A673 (cell line): ENCODE data around the gene ATG2B. TPM values are rescaled to one million over a fixed set of nuclear protein-coding genes. Genes with fewer than 3 reads are reported as not detected.

Source experiments
- BruUV-seq: library from RNA; stranded (reverse); fragments of 400-500 nt; replicated peaks from 2 replicates; lab custom pipeline; 2021; lab: Mats Ljungman, UMichigan
- CTCF ChIA-PET: fragments of 300-600 bp; sonication (Branson Sonifier 250); formaldehyde crosslinking; loops from one replicate; lab custom pipeline; 2022; ENCODE audit warnings: antibody characterized with exemption; lab: Charles Lee
- POLR2A ChIA-PET: fragments of 300-600 bp; sonication (Branson Sonifier 250); formaldehyde crosslinking; loops from one replicate; lab custom pipeline; 2022; ENCODE audit warnings: antibody characterized with exemption; ENCODE audit not compliant: low non-redundant PET; lab: Charles Lee
- DNase-seq: peaks from one replicate; pipeline ENCODE4 v3.0.0-alpha.2; 2015; ENCODE audit warnings: low spot score
- H3K27ac ChIP-seq: fragments of 200-600 bp; sonication (generic); 2 replicates; pipeline ENCODE4 v1.5.1; 2016; ENCODE audit warnings: mixed run types, low read depth, mild to moderate bottlenecking, mixed read lengths, antibody characterized with exemption, low read length; ENCODE audit not compliant: poor library complexity, severe bottlenecking
- H3K27me3 ChIP-seq: fragments of 200-600 bp; sonication (generic); replicated peaks from 2 replicates; pipeline ENCODE4 v1.6.1; 2017; ENCODE audit warnings: mixed run types, low read depth, mild to moderate bottlenecking, mixed read lengths, antibody characterized with exemption, low read length; ENCODE audit not compliant: insufficient read depth, poor library complexity
- H3K36me3 ChIP-seq: fragments of 200-600 bp; sonication (generic); 2 replicates; pipeline ENCODE4 v1.6.1; 2016; ENCODE audit warnings: mixed run types, mild to moderate bottlenecking, mixed read lengths, antibody characterized with exemption, low read length; ENCODE audit not compliant: insufficient read depth, poor library complexity, severe bottlenecking
- H3K4me1 ChIP-seq: fragments of 200-600 bp; sonication (generic); 2 replicates; pipeline ENCODE4 v1.6.1; 2017; ENCODE audit warnings: mixed run types, mild to moderate bottlenecking, mixed read lengths, antibody characterized with exemption, low read length; ENCODE audit not compliant: insufficient read depth, poor library complexity, severe bottlenecking
- H3K4me3 ChIP-seq: fragments of 200-600 bp; sonication (generic); 2 replicates; pipeline ENCODE4 v1.5.1; 2016; ENCODE audit warnings: low read depth, mixed run types, mild to moderate bottlenecking, mixed read lengths, low read length; ENCODE audit not compliant: poor library complexity, severe bottlenecking
- H3K9me3 ChIP-seq: fragments of 200-600 bp; sonication (generic); 2 replicates; pipeline ENCODE4 v1.6.1; 2016; ENCODE audit warnings: mixed run types, low read depth, mild to moderate bottlenecking, mixed read lengths, antibody characterized with exemption, low read length; ENCODE audit not compliant: poor library complexity, severe bottlenecking
- EZH2 ChIP-seq: fragments of 200-600 bp; sonication (generic); IDR thresholded peaks from 2 replicates; pipeline ENCODE4 v1.6.1; 2017; ENCODE audit warnings: borderline replicate concordance, low read depth, mild to moderate bottlenecking, mixed read lengths, antibody characterized with exemption, low read length; ENCODE audit not compliant: poor library complexity, severe bottlenecking
- intact Hi-C: fragments of 100-400 bp; cut with micrococcal nuclease; formaldehyde crosslinking; loops from one replicate; pipeline ENCODE4 v1.10.0; 2022; ENCODE audit not compliant: unreplicated experiment
- total RNA-seq: library from RNA; stranded (reverse); gene quantifications from 2 replicates; pipeline ENCODE4 v1.2.3, GENCODE V29; 2021
- TF ChIP-seq, protein P1 (sequence below): fragments of 300-800, 200-600 bp; sonication (generic); conservative IDR thresholded peaks from 2 replicates; pipeline ENCODE4 v1.5.1; 2017; ENCODE audit warnings: low read depth, mild to moderate bottlenecking, antibody characterized with exemption, low read length, moderate library complexity, mixed read lengths

The ATG2B gene
- total RNA-seq, 1 experiment from 2014 or later, result 22.7 TPM

DNA sequence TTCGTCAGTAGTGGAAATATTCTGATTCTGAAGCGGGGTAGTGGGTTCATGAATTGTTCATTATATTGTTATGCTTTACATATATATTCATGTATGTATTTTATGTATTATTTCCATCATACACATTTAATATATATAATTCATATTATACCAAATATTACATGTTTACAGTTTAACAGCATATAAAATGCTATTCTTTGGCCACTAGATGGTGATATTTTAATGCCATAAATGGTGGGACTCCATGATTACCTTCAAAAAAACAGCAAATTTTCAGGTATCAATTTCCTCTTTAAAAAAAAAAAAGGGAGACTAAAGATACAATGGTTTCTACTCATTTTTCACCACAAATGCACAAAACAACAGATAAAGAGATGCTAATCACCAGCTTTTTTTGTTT, 66.1 kb downstream of the ATG2B start:
- ChIA-PET POLR2A (no interaction called here), CTCF (no interaction called here)
- H3K4me1 ChIP-seq, result no peaks in the 10 kb centered on the region
- H3K27me3 ChIP-seq, result no peaks in the 10 kb centered on the region
- intact Hi-C loops, result loop anchor here (1.0 kb wide), 1 partner anchor 127 kb away; no protein-coding TSS in a partner anchor
- TF ChIP-seq EZH2, result no peak
- TF ChIP-seq, protein P1, sequence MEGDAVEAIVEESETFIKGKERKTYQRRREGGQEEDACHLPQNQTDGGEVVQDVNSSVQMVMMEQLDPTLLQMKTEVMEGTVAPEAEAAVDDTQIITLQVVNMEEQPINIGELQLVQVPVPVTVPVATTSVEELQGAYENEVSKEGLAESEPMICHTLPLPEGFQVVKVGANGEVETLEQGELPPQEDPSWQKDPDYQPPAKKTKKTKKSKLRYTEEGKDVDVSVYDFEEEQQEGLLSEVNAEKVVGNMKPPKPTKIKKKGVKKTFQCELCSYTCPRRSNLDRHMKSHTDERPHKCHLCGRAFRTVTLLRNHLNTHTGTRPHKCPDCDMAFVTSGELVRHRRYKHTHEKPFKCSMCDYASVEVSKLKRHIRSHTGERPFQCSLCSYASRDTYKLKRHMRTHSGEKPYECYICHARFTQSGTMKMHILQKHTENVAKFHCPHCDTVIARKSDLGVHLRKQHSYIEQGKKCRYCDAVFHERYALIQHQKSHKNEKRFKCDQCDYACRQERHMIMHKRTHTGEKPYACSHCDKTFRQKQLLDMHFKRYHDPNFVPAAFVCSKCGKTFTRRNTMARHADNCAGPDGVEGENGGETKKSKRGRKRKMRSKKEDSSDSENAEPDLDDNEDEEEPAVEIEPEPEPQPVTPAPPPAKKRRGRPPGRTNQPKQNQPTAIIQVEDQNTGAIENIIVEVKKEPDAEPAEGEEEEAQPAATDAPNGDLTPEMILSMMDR, result peak; percentile 64
- no peak overlapping the region for H3K27ac ChIP-seq
- no peak overlapping the region for H3K4me3 ChIP-seq
- H3K36me3 ChIP-seq, result no peaks in the 10 kb centered on the region
- BruUV-seq, result no TSS peak
- DNase-seq, result peak; percentile 49
- no peaks in the 10 kb centered on the region for H3K9me3 ChIP-seq

DNA sequence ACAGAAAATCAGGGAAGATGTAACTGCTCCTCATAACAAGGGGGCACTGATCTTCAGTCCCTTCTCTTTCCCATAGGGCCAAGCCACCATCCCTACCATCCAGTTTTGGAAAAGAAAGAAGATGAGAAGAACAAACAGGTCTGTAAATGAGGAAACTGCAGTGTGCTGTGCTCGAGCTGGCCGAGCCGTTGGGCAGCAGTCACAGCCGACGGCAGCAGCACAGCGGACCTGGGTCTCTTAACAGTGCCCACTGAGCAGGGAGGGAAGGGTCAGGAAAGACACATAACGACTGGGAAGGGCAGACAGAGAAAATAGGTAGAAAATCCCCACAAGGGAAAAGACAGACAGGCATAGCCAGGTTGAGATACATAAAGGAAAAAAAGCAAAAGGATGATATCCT, 68.9 kb downstream of the ATG2B start:
- ChIA-PET POLR2A (no interaction called here), CTCF (no interaction called here)
- Histone ChIP-seq H3K36me3 (peaks cover 6% of the 10 kb centered on the region), H3K9me3 (no peaks in the 10 kb centered on the region), H3K27me3 (no peaks in the 10 kb centered on the region), H3K4me3 (no peak overlapping the region), H3K27ac (no peak overlapping the region), H3K4me1 (no peaks in the 10 kb centered on the region)
- intact Hi-C loops, result no loop called here
- no peak for DNase-seq
- TF ChIP-seq, protein P1, result no peak
- no peak for TF ChIP-seq EZH2
- BruUV-seq, result no TSS peak

DNA sequence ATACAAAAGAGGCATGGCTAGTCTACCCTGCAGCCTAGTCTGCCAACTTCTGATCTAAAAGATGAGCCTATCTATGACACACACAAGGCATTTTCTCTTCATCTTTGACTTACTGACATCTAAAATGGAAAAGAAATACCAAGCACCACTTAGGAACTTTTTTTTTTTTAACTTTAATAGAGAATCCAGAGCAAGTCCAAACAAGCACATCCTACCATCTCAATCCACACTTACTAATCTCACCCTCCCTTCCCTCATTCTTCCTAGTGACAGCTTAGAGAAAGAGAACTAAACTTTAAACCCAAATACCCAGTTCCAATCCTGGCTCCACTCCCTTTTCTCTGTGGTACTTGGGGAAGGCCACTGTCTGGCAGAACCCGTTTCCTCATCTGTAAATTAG, 75.3 kb downstream of the ATG2B start:
- Histone ChIP-seq H3K4me1 (no peaks in the 10 kb centered on the region), H3K36me3 (peaks cover 6% of the 10 kb centered on the region), H3K27ac (no peak overlapping the region), H3K9me3 (no peaks in the 10 kb centered on the region), H3K27me3 (no peaks in the 10 kb centered on the region), H3K4me3 (no peak overlapping the region)
- intact Hi-C loops, result no loop called here
- ChIA-PET CTCF (no interaction called here), POLR2A (no interaction called here)
- TF ChIP-seq EZH2, result no peak
- TF ChIP-seq, protein P1, result no peak
- no peak for DNase-seq
- no TSS peak for BruUV-seq
